T-helper 2 cell treated with Interferon-gamma antibody and Interleukin-4, amounts not matched to agents 5 μg/mL and 100 μg/mL, for 36 hours (primary cell): ENCODE measurements around the gene TMEM239.

Experiments used
- DNase-seq: peaks from one replicate; pipeline ENCODE4 v3.0.0; 2021; ENCODE audit warnings: low spot score
- H3K27ac Mint-ChIP-seq: one replicate; pipeline ENCODE4 v1.8.0; 2021; ENCODE audit warnings: mild to moderate bottlenecking, mixed read lengths
- H3K27me3 Mint-ChIP-seq: one replicate; pipeline ENCODE4 v1.8.0; 2021; ENCODE audit warnings: low read depth, mixed read lengths
- H3K36me3 Mint-ChIP-seq: one replicate; pipeline ENCODE4 v1.8.0; 2021; ENCODE audit warnings: low read depth, mixed read lengths
- H3K4me1 Mint-ChIP-seq: one replicate; pipeline ENCODE4 v1.8.0; 2021; ENCODE audit warnings: low read depth, mixed read lengths
- H3K4me3 Mint-ChIP-seq: one replicate; pipeline ENCODE4 v1.8.0; 2022; ENCODE audit warnings: mild to moderate bottlenecking, moderate library complexity, mixed read lengths
- H3K9me3 Mint-ChIP-seq: one replicate; pipeline ENCODE4 v1.8.0; 2021; ENCODE audit warnings: mixed read lengths

The TMEM239 gene

DNA sequence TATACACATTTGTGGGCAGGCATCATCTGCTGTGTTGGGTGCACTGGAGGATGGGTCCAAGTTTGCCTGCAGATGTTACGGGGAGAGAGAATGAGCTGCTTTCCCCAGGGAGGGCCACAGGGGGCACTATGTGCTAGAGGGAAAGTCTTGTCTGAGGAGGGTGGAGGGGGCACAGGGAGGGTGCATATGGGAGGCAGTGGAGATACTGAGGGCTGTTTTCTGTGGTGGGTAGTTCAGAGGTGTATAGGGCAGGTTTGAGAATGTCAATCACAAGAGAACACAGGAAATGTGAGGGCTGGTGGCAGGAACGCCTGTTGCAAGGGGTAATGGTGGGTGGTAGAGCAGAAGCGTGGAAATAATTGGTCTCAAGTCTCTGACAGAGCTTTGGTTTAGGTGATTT lies 49.5 kb downstream of the TMEM239 start:
- Mint-ChIP-seq H3K4me1 (peaks cover 11% of the 10 kb centered on the region), H3K4me3 (no peak overlapping the region), H3K36me3 (peaks cover 12% of the 10 kb centered on the region), H3K27me3 (no peaks in the 10 kb centered on the region), H3K9me3 (no peaks in the 10 kb centered on the region), H3K27ac (peak overlapping the region; percentile 29)
- no peak for DNase-seq

DNA sequence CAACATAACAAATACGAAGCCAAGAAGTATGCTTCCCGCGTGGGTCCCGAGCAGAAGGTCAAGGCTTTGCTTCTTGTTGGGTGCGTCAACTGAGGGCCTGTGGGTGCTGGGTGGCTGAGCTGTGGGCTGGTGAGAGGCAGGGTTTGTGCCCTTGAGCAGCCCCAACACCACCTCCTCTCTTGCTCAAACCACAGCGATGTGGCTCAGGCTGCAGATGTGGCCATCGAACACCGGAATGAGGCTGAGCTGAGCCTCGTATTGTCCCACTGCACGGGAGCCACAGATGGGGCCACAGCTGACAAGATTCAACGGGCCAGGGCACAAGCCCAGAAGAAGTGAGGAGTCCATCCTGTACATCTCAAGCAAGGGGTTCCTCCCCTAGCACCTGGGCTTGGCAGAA lies 50.1 kb downstream of the TMEM239 start:
- Mint-ChIP-seq H3K4me3 (no peak overlapping the region), H3K4me1 (peaks cover 17% of the 10 kb centered on the region), H3K9me3 (no peaks in the 10 kb centered on the region), H3K27ac (no peak overlapping the region), H3K27me3 (no peaks in the 10 kb centered on the region), H3K36me3 (peaks cover 12% of the 10 kb centered on the region)
- no peak for DNase-seq

DNA sequence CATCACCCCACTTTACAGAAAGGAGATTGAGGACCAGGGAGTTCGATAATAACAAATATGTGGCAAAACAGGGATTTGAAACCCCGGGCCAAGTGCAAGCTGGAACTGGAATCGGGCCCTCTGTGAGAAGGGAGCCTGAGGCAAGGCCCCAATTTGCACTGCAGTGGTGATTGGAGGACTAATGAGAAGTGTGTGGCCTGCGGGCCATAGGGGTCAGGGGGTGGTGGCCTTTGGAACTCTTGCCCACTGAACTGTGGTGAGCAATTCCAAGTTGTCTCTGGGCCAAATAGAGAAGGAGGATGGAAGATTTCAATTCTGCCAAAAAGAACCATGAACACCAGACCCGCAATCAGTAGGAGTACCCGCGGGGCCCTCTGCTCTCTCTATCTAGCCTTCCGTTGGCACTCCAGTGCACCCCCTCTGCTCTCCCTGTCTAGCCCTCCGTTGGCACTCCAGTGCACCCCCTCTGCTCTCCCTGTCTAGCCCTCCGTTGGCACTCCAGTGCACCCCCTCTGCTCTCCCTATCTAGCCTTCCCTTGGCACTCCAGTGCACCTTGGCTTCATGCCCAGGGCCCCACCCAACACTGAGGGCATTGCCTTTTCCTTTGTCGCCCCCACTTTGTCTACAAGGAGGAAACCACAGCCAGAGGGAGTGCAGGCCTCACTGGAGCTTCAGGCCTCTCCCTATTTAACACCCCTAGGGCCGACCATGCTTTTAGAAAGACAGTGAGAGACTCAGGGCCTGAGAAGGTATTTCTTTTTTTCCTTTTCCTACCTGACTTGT lies 51.1 kb downstream of the TMEM239 start:
- Mint-ChIP-seq H3K9me3 (no peaks in the 10 kb centered on the region), H3K27ac (no peak overlapping the region), H3K4me3 (no peak overlapping the region), H3K36me3 (peaks cover 12% of the 10 kb centered on the region), H3K4me1 (peaks cover 24% of the 10 kb centered on the region), H3K27me3 (no peaks in the 10 kb centered on the region)
- no peak for DNase-seq
